Heart right ventricle (tissue), 16 donors: Measurements from ENCODE around the gene CFDP1. TPM values are rescaled to one million over a fixed set of nuclear protein-coding genes. Genes with fewer than 3 reads are reported as not detected.

Experiments
- ATAC-seq, 8 donors: fragments of 200-7000 bp; cut with Tn5 transposase; one replicate each; pipeline ENCODE4 v1.9.1; 2020; ENCODE audit warnings: mild to moderate bottlenecking in 8 of 8, moderate library complexity in 8 of 8, moderate number of reproducible peaks in 1 of 8
- DNase-seq, 2 donors: peaks; one replicate each; pipeline ENCODE4 v3.0.0-alpha.2; 2020
- H3K27ac ChIP-seq, 10 donors: fragments of 200-600 bp; sonication (generic) in 2 of 10; one replicate each; pipeline versions ENCODE4 v1.5.0 to v1.8.0; 2020 to 2022; ENCODE audit warnings: mild to moderate bottlenecking in 3 of 10
- H3K27me3 ChIP-seq, 7 donors: fragments of 200-600 bp; one replicate each; pipeline ENCODE4 v1.8.0; 2021 to 2022; ENCODE audit warnings: mild to moderate bottlenecking in 2 of 7
- H3K36me3 ChIP-seq, 9 donors: fragments of 200-600 bp; sonication (generic) in 1 of 9; one replicate each; pipeline versions ENCODE4 v1.5.0 to v1.8.0; 2020 to 2022; ENCODE audit warnings: mild to moderate bottlenecking in 2 of 9
- H3K4me1 ChIP-seq, 9 donors: fragments of 200-600 bp; sonication (generic) in 1 of 9; one replicate each; pipeline versions ENCODE4 v1.5.0 to v1.8.0; 2020 to 2022; ENCODE audit warnings: mild to moderate bottlenecking in 4 of 9
- H3K4me3 ChIP-seq, 10 donors: fragments of 200-600 bp; sonication (generic) in 2 of 10; one replicate each; pipeline versions ENCODE4 v1.5.0 to v1.8.0; 2020 to 2022; ENCODE audit warnings: mild to moderate bottlenecking in 7 of 10, moderate library complexity in 2 of 10
- H3K9me3 ChIP-seq, 11 donors: fragments of 200-600 bp in 10 of 11; sonication (generic) in 2 of 11; one replicate each; pipeline versions ENCODE4 v1.5.0 to v1.8.0; 2013 to 2022; ENCODE audit warnings: mild to moderate bottlenecking in 2 of 11, control low read depth in 1 of 11, moderate library complexity in 1 of 11
- WGBS, 2 donors: extraction: QIAGEN DNeasy Blood & Tissue Kit; methylation state at CpG; one replicate each; pipeline ENCODE4 v1.1.7; 2013; ENCODE audit warnings: inconsistent platforms in 1 of 2; 5-methylcytosine and 5-hydroxymethylcytosine counted together
- intact Hi-C, 10 donors: fragments of 100-400 bp; cut with DNase I; formaldehyde crosslinking; loops; one replicate each; pipeline versions ENCODE4 v1.11.1 to v1.14.2; 2022
- polyA plus RNA-seq, 2 donors: library from polyadenylated mRNA; stranded (reverse); fragments of 200-250 nt; gene quantifications; one replicate each; pipeline ENCODE4 v1.2.3, GENCODE V29; 2013
- total RNA-seq, 10 donors: library from RNA; stranded (reverse); fragmentation: NEBNext Ultra II Directional in 3 of 10; extraction: Animal tissue kit (Norgen Biotek cat#: 25700) in 3 of 10; gene quantifications; one replicate each; pipeline versions ENCODE4 v1.2.1 to v1.2.4, GENCODE V29; 2021 to 2023
- TF ChIP-seq, protein P1 (sequence below), 9 donors: fragments of 200-600 bp; sonication (generic) in 2 of 9; IDR thresholded peaks; one replicate each; pipeline versions ENCODE4 v1.5.0 to v1.8.0; 2021 to 2022; ENCODE audit warnings: antibody characterized with exemption in 9 of 9, mild to moderate bottlenecking in 5 of 9, moderate library complexity in 1 of 9
- donor health status: Arrhythmogenic right ventricular cardiomyopathy.
- donor health status: ischemic (EF 13 %, LVEDD 7.1; RV severe dilation, severe dysfunction).
- donor health status: healthy with polysubstance abuse.
- donor health status: DM: no; HTN: yes; CAD: no.
- donor health status: DM: no; HTN: no; CAD: no.
- donor health status: ischemic (EF 25% LVEDD 6.9; RV normal size, moderate dysfunction).
- donor health status: ischemic (EF 25% LVEDD 5.7; RV mildly dilated, moderate dysfunction).
- donor health status: healthy.
- donor health status: DM: yes; HTN: yes; CAD: no.
- donor health status: Ischemic cardiomyopathy.
- donor health status: ischemic (EF 35%, LVEDD 5.7; RV mildly dilated, moderate dysfunction).
- donor health status: nonischemic (EF 11% LVEDD 7.7; RV severe dilation, severe dysfunction).
- donor health status: DM: yes; HTN: yes; CAD: no.
- donor health status: PGD.
- donor health status: ischemic (EF 29% LVEDD 5.4; RV normal size, mild dysfunction).
- donor health status: nonischemic (EF 23%, LVEDD 6.1; RV moderate dilation, normal function).

The CFDP1 gene
- total and polyA plus RNA-seq, 12 donors = 19.0 to 63.6 (median 25.0) TPM

GRCh38 chr16:75415169-75415905, 18.0 kb downstream of the CFDP1 start:
- H3K4me3 ChIP-seq = no peak overlapping the region
- peaks cover 0 to 41% (median 12%) of the 10 kb centered on the region in 9 donors for H3K36me3 ChIP-seq
- H3K4me1 ChIP-seq = peaks cover 0 to 36% (median 10%) of the 10 kb centered on the region in 9 donors
- ATAC-seq (no peak), DNase-seq (no peak)
- TF ChIP-seq, protein P1, sequence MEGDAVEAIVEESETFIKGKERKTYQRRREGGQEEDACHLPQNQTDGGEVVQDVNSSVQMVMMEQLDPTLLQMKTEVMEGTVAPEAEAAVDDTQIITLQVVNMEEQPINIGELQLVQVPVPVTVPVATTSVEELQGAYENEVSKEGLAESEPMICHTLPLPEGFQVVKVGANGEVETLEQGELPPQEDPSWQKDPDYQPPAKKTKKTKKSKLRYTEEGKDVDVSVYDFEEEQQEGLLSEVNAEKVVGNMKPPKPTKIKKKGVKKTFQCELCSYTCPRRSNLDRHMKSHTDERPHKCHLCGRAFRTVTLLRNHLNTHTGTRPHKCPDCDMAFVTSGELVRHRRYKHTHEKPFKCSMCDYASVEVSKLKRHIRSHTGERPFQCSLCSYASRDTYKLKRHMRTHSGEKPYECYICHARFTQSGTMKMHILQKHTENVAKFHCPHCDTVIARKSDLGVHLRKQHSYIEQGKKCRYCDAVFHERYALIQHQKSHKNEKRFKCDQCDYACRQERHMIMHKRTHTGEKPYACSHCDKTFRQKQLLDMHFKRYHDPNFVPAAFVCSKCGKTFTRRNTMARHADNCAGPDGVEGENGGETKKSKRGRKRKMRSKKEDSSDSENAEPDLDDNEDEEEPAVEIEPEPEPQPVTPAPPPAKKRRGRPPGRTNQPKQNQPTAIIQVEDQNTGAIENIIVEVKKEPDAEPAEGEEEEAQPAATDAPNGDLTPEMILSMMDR (IDR thresholded peaks at IDR 0.05) = no peak
- intact Hi-C loops = no loop called here
- H3K27ac ChIP-seq = no peak overlapping the region
- WGBS, 2 donors = 88 to 92% methylated on average over 4 of the region's 4 CpGs
- H3K27me3 ChIP-seq = no peaks in the 10 kb centered on the region
- H3K9me3 ChIP-seq = no peaks in the 10 kb centered on the region

DNA sequence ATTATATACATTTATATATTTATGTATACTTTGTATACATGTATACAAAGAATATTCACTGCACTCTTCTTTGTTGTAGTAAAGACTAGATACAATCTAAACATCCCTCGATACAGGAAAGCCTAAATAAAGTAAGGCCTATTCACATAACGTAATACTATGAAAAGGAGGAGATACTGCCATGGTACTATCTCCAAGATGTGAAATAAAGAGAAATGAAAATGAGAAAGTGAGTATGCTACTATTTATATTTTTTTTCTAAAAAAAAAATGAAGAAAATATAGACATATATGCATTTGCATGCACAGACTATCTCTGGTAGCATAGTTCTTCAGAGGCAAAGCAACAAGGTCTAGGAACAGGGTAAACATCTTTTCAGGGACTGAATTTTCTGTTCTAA, 19.4 kb downstream of the CFDP1 start:
- WGBS, 2 donors = 88 to 92% methylated on average over 2 of the region's 2 CpGs
- no peak for ATAC-seq

GRCh38 chr16:75406943-75407342, 26.4 kb downstream of the CFDP1 start:
- TF ChIP-seq, protein P1 (IDR thresholded peaks at IDR 0.05) = no peak
- no peaks in the 10 kb centered on the region for H3K27me3 ChIP-seq
- WGBS, 2 donors = 91 to 92% methylated on average over 4 of the region's 4 CpGs
- intact Hi-C loops = no loop called here
- no peaks in the 10 kb centered on the region for H3K9me3 ChIP-seq
- peaks cover 0 to 78% (median 26%) of the 10 kb centered on the region in 9 donors for H3K36me3 ChIP-seq
- H3K4me3 ChIP-seq = no peak overlapping the region
- peaks cover 0 to 21% (median 16%) of the 10 kb centered on the region in 9 donors for H3K4me1 ChIP-seq
- DNase-seq (no peak), ATAC-seq (no peak)
- H3K27ac ChIP-seq = no peak overlapping the region

More for the DNA sequence above, 19.4 kb downstream of the CFDP1 start:
- Histone ChIP-seq H3K4me1 (peaks cover 0 to 22% (median 0%) of the 10 kb centered on the region in 9 donors), H3K36me3 (peaks cover 0 to 55% (median 23%) of the 10 kb centered on the region in 9 donors), H3K27ac (no peak overlapping the region), H3K9me3 (no peaks in the 10 kb centered on the region), H3K4me3 (no peak overlapping the region), H3K27me3 (no peaks in the 10 kb centered on the region)
- no peak for DNase-seq
- TF ChIP-seq, protein P1 (IDR thresholded peaks at IDR 0.05) = no peak
- intact Hi-C loops = no loop called here

DNA sequence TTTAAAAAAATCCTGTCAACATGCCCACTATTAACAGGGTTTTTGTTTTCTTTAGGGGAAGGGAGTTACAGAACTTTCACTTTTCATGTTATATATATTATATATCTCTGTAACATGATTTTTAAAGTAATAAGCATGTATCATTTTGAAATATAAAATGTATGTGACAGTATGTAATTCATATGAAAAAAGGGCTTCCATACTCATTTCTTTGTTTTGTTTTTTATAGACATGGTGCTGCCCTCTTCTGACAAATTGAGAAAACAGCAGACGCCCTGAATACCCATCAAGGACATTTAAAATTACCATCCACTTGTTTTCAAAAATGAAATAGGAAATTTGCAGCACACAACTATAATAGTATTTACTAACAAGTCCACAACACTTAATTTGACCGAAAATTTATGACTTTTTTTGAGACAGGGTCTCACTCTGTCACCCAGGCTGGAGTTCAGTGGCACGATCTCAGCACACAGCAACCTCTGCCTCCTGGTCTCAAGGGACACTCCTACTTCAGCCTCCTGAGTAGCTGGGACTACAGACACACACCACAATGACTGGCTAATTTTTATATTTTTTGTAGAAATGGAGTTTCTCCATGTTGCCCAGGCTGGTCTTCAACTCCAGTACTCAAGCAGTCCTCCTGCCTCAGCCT, 30.4 kb downstream of the CFDP1 start:
- no peak overlapping the region for H3K4me3 ChIP-seq
- H3K27me3 ChIP-seq = no peaks in the 10 kb centered on the region
- H3K4me1 ChIP-seq = peaks cover 0 to 28% (median 25%) of the 10 kb centered on the region in 9 donors
- TF ChIP-seq, protein P1 (IDR thresholded peaks at IDR 0.05) = peak; percentile 53 to 82 (median 74)
- peak overlapping the region in 8 of 10 donors; percentile 28 to 86 (median 74) for H3K27ac ChIP-seq
- H3K9me3 ChIP-seq = no peaks in the 10 kb centered on the region
- intact Hi-C loops = loop anchor here in 7 of 10 donors (1.0 to 5.0 kb wide), 5 partner anchors 171 to 206 kb away; no protein-coding TSS in a partner anchor
- DNase-seq = no peak
- peaks cover 0 to 44% (median 6%) of the 10 kb centered on the region in 9 donors for H3K36me3 ChIP-seq
- WGBS, 2 donors = 32% methylated on average over 3 of the region's 3 CpGs
- ATAC-seq = peak in 5 of 8 donors; percentile 30 to 69 (median 56)
